BJ (cell line): ENCODE results near the gene RAB8B. TPM values are rescaled to one million over a fixed set of nuclear protein-coding genes. Genes with fewer than 3 reads are reported as not detected.

Experiments used
- CTCF ChIA-PET: fragments of 350-600 bp; formaldehyde crosslinking; extraction: SDS; loops from one replicate; lab custom pipeline; 2021; ENCODE audit warnings: antibody characterized with exemption, inconsistent platforms; lab: Yijun Ruan, JAX
- POLR2A ChIA-PET: fragments of 300-600 bp; sonication (Branson Sonifier 250); formaldehyde crosslinking; extraction: SDS; loops from one replicate; lab custom pipeline; 2021; ENCODE audit warnings: antibody characterized with exemption; lab: Charles Lee
- DNase-seq: peaks from one replicate; pipeline ENCODE4 v3.0.0-alpha.2; 2011; ENCODE audit warnings: low read depth
- H3K27me3 ChIP-seq: 2 replicates; pipeline ENCODE4 v1.6.0; 2011; ENCODE audit warnings: low read length; ENCODE audit not compliant: control insufficient read depth, insufficient read depth
- H3K36me3 ChIP-seq: 2 replicates; pipeline ENCODE4 v1.5.1; 2011; ENCODE audit warnings: low read length; ENCODE audit not compliant: control insufficient read depth, insufficient read depth
- H3K4me3 ChIP-seq: 2 replicates; pipeline ENCODE4 v1.5.1; 2011; ENCODE audit warnings: low read depth, mild to moderate bottlenecking, control low read depth, low read length
- CTCF ChIP-seq: IDR thresholded peaks from 2 replicates; pipeline ENCODE4 v1.5.1; 2011; ENCODE audit warnings: low read depth, mild to moderate bottlenecking, control low read depth, inconsistent platforms, low read length, moderate library complexity; ENCODE audit not compliant: insufficient read depth
- polyA plus RNA-seq: library from polyadenylated mRNA; depleted of rRNA; stranded (reverse); fragments of >200 nt; gene quantifications from 2 replicates; pipeline ENCODE4 v1.2.3, GENCODE V29; 2011

RAB8B gene
- polyA plus RNA-seq, 1 experiment = 16.4 TPM

GRCh38 chr15:63211549-63211948 lies 22.1 kb downstream of the RAB8B start:
- Histone ChIP-seq H3K36me3 (no peaks in the 10 kb centered on the region), H3K27me3 (no peaks in the 10 kb centered on the region), H3K4me3 (no peak overlapping the region)
- no peak for TF ChIP-seq CTCF
- DNase-seq = no peak
- CTCF ChIA-PET = interaction anchor here (1.0 kb wide), 1 partner anchor 78 kb away, joined by 3 read pairs; no protein-coding TSS in a partner anchor
- POLR2A ChIA-PET = no interaction called here

DNA sequence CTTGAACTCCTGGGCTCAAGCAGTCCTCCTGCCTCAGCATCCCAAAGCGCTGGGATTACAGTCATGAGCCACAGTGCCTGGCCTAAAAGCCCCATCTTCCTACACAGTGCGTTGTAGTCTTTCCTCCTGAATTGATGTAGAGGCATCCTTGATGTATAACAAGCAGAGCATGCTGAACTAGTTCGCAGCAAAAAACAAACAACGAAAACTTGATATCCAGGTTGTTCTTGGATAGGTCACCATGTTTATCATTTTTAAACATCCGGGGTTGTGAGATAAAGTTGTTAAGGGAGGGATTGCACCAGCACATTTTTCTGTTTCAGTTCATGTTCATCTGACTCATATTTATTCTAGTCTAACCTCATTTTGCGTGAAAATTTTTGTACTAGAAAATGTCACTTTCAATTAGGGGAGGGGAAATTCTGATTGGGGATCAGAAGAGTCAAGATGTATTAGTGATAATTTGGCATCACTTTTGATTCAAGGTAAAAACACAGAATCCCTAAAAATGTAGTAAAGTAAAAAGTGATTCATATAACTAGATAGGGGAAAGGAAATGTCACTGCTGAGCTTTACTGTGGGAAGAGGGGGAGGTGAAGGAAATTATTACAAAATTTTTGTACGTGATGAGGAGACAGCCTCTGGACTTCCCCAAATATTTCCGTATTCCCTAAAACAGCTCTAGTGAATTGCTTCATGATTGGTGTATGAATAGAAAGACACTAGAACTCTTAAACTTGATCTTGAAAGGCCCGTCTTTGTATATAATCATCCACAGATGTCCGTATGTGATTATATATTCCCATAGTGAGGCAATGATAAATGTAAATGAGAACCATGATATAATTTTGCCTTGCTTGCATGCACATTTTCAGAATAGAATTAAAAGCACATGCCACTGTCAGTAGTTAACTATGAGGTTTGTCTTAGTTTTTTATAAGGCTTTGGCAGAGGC lies 22.9 kb downstream of the RAB8B start:
- Histone ChIP-seq H3K4me3 (no peak overlapping the region), H3K36me3 (no peaks in the 10 kb centered on the region), H3K27me3 (no peaks in the 10 kb centered on the region)
- ChIA-PET POLR2A (interaction anchor here (1.1 kb wide), 1 partner anchor 55 kb away, joined by 3 read pairs; the partner anchor contains the start of gene RPS27L), CTCF (interaction anchor here (0.6 kb wide), 1 partner anchor 395 kb away, joined by 3 read pairs; no protein-coding TSS in a partner anchor)
- DNase-seq = peak; percentile 81
- no peak for TF ChIP-seq CTCF

DNA sequence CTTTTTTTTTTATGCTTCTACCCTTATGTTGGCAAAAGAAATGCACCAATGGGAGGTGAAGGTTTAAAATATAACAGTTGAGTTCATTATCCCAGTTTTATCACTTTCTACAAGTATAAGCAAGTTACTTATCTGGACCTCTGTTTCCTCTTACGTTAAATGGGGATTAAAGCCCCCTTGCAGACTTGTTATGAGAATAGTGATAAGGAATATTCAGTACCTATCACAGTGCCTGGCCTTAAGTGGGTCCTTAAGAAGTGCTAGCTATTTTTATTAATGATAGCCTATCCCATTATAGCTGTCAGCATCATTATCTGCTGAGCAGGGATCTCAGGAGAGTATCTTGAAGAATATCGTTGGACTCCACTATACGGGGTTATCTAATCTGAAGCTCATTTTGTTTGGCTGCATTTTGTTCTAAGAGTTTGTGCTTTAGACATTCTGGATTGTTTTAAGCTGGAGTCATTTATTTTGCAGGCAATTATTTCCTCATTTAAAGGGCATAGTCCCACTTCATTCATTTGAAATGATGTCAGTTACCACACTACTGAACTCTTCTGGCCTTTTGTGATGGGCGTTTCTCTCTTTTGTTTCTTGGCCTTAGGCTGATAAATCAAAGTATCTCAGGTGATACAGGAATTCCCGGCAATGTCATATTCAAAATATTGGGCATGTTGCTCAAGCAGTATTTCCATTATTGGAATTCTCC lies 28.8 kb downstream of the RAB8B start:
- Histone ChIP-seq H3K27me3 (no peaks in the 10 kb centered on the region), H3K36me3 (no peaks in the 10 kb centered on the region), H3K4me3 (no peak overlapping the region)
- CTCF ChIA-PET = interaction anchor here (0.6 to 2.0 kb wide), 3 partner anchors 8 to 13 kb away, joined by 5 to 8 read pairs (median 6); no protein-coding TSS in a partner anchor
- peak; percentile 59 for DNase-seq
- POLR2A ChIA-PET = no interaction called here
- no peak for TF ChIP-seq CTCF

GRCh38 chr15:63219196-63219710 lies 29.8 kb downstream of the RAB8B start:
- POLR2A ChIA-PET = no interaction called here
- no peak for TF ChIP-seq CTCF
- H3K36me3 ChIP-seq = no peaks in the 10 kb centered on the region
- no peaks in the 10 kb centered on the region for H3K27me3 ChIP-seq
- CTCF ChIA-PET = interaction anchor here (0.6 to 1.8 kb wide), 2 partner anchors 10 to 14 kb away, joined by 5 to 6 read pairs; no protein-coding TSS in a partner anchor
- H3K4me3 ChIP-seq = no peak overlapping the region
- DNase-seq = no peak
